Lower leg skin (tissue), 3 donors: ENCODE results near the gene SYTL2.

ENCODE experiments used
- CTCF ChIP-seq, 3 donors: fragments of 450-650 bp; IDR thresholded peaks; one replicate each; pipeline ENCODE4 v1.5.1; 2016; ENCODE audit warnings: antibody characterized with exemption in 3 of 3, mild to moderate bottlenecking in 3 of 3, moderate library complexity in 2 of 3
- POLR2A ChIP-seq, 2 donors: fragments of 450-650 bp; IDR thresholded peaks; one replicate each; pipeline ENCODE4 v1.6.1; 2016 to 2017; ENCODE audit warnings: antibody characterized with exemption in 2 of 2, mild to moderate bottlenecking in 1 of 2, moderate library complexity in 1 of 2

- TF ChIP-seq POLR2A (IDR thresholded peaks at IDR 0.05) (no peak), CTCF (IDR thresholded peaks at IDR 0.05) (no peak)
These were observed 7.6 kb downstream of the SYTL2 start for GRCh38 chr11:85803303-85803702.
